ENCODE measurements around the gene HOXA7. TPM values are rescaled to one million over a fixed set of nuclear protein-coding genes. Genes with fewer than 3 reads are reported as not detected.
A peak's percentile ranks its signal among the peaks of the same experiment; 100 is the strongest.

Gene HOXA7
- total RNA-seq, 2 experiments from 2014 or later: not detected

GRCh38 chr7:27137640-27138315, 18.7 kb downstream of the HOXA7 start:
- DNase-seq: no peak
- intact Hi-C loops (cut with micrococcal nuclease): no loop called here
- no peaks in the 10 kb centered on the region for H3K36me3 Mint-ChIP-seq (ENCODE audit: low read depth)
- no peak overlapping the region for H3K4me3 Mint-ChIP-seq
- peaks cover 59% of the 10 kb centered on the region for H3K27me3 Mint-ChIP-seq (ENCODE audit: low read depth)
- no peak overlapping the region for H3K27ac Mint-ChIP-seq
- CTCF ChIA-PET: no interaction called here
- H3K9me3 Mint-ChIP-seq: no peaks in the 10 kb centered on the region
- peaks cover 19% of the 10 kb centered on the region for H3K4me1 Mint-ChIP-seq (ENCODE audit: low read depth)

GRCh38 chr7:27134392-27134791, 22.1 kb downstream of the HOXA7 start:
- peak; percentile 64 for DNase-seq
- Mint-ChIP-seq H3K4me3 (no peak overlapping the region), H3K4me1 (ENCODE audit: low read depth) (peaks cover 19% of the 10 kb centered on the region), H3K9me3 (no peaks in the 10 kb centered on the region), H3K36me3 (ENCODE audit: low read depth) (no peaks in the 10 kb centered on the region), H3K27me3 (ENCODE audit: low read depth) (peaks cover 54% of the 10 kb centered on the region), H3K27ac (peak overlapping the region; percentile 51)
- intact Hi-C loops (cut with micrococcal nuclease): loop anchor here (1.0 to 2.0 kb wide), 6 partner anchors 16 to 980 kb away; partner anchors contain the start of gene SKAP2
- CTCF ChIA-PET: interaction anchor here (0.7 to 1.1 kb wide), 3 partner anchors 27 to 452 kb away, joined by 3 to 5 read pairs (median 5); no protein-coding TSS in a partner anchor

- peak overlapping the region; percentile 17 for H3K27ac Mint-ChIP-seq
- no peaks in the 10 kb centered on the region for H3K36me3 Mint-ChIP-seq (ENCODE audit: low read depth)
- DNase-seq: no peak
- no peak overlapping the region for H3K4me3 Mint-ChIP-seq
- H3K9me3 Mint-ChIP-seq: no peaks in the 10 kb centered on the region
- intact Hi-C loops (cut with micrococcal nuclease): loop anchor here (1.0 to 2.0 kb wide), 6 partner anchors 17 to 979 kb away; partner anchors contain the start of gene SKAP2
- H3K4me1 Mint-ChIP-seq (ENCODE audit: low read depth): peaks cover 19% of the 10 kb centered on the region
- CTCF ChIA-PET: interaction anchor here (1.1 to 1.2 kb wide), 2 partner anchors 10 to 444 kb away, joined by 3 read pairs; partner anchors contain the start of gene HOXA5
- H3K27me3 Mint-ChIP-seq (ENCODE audit: low read depth): peaks cover 54% of the 10 kb centered on the region
Measured at GRCh38 chr7:27133409-27134231, 22.9 kb downstream of the HOXA7 start.

GRCh38 chr7:27132978-27133377, 23.5 kb downstream of the HOXA7 start:
- H3K27ac Mint-ChIP-seq: no peak overlapping the region
- no peak overlapping the region for H3K4me3 Mint-ChIP-seq
- no peak for DNase-seq
- H3K4me1 Mint-ChIP-seq (ENCODE audit: low read depth): peaks cover 19% of the 10 kb centered on the region
- CTCF ChIA-PET: interaction anchor here (1.2 kb wide), 1 partner anchor 11 kb away, joined by 3 read pairs; the partner anchor contains the start of gene HOXA5
- no peaks in the 10 kb centered on the region for H3K36me3 Mint-ChIP-seq (ENCODE audit: low read depth)
- peaks cover 52% of the 10 kb centered on the region for H3K27me3 Mint-ChIP-seq (ENCODE audit: low read depth)
- no peaks in the 10 kb centered on the region for H3K9me3 Mint-ChIP-seq
- intact Hi-C loops (cut with micrococcal nuclease): no loop called here

GRCh38 chr7:27132214-27132613, 24.3 kb downstream of the HOXA7 start:
- intact Hi-C loops (cut with micrococcal nuclease): no loop called here
- H3K4me3 Mint-ChIP-seq: no peak overlapping the region

GRCh38 chr7:27131390-27131819, 25.1 kb downstream of the HOXA7 start:
- no peaks in the 10 kb centered on the region for H3K9me3 Mint-ChIP-seq
- intact Hi-C loops (cut with micrococcal nuclease): no loop called here
- peaks cover 19% of the 10 kb centered on the region for H3K4me1 Mint-ChIP-seq (ENCODE audit: low read depth)
- CTCF ChIA-PET: interaction anchor here (0.6 to 0.7 kb wide), 2 partner anchors 14 to 281 kb away, joined by 4 read pairs; no protein-coding TSS in a partner anchor
- peaks cover 53% of the 10 kb centered on the region for H3K27me3 Mint-ChIP-seq (ENCODE audit: low read depth)
- no peak overlapping the region for H3K27ac Mint-ChIP-seq
- no peak for DNase-seq
- H3K36me3 Mint-ChIP-seq (ENCODE audit: low read depth): no peaks in the 10 kb centered on the region
- H3K4me3 Mint-ChIP-seq: peak overlapping the region; percentile 53

More at GRCh38 chr7:27132214-27132613, 24.3 kb downstream of the HOXA7 start:
- DNase-seq: no peak
- H3K4me1 Mint-ChIP-seq (ENCODE audit: low read depth): peaks cover 19% of the 10 kb centered on the region
- peaks cover 55% of the 10 kb centered on the region for H3K27me3 Mint-ChIP-seq (ENCODE audit: low read depth)
- H3K27ac Mint-ChIP-seq: no peak overlapping the region
- H3K36me3 Mint-ChIP-seq (ENCODE audit: low read depth): no peaks in the 10 kb centered on the region
- CTCF ChIA-PET: no interaction called here
- H3K9me3 Mint-ChIP-seq: no peaks in the 10 kb centered on the region

GRCh38 chr7:27130540-27131389, 25.7 kb downstream of the HOXA7 start, which contains the start of gene HOXA4:
TSS of gene HOXA4 (minus strand) at chr7:27130757. CDS start at chr7:27130733, 24 bp downstream.
- intact Hi-C loops (cut with micrococcal nuclease): no loop called here
- CTCF ChIA-PET: interaction anchor here (0.6 kb wide), 1 partner anchor 280 kb away, joined by 4 read pairs; no protein-coding TSS in a partner anchor

GRCh38 chr7:27129729-27130539, 26.5 kb downstream of the HOXA7 start:
- H3K36me3 Mint-ChIP-seq (ENCODE audit: low read depth): no peaks in the 10 kb centered on the region
- H3K9me3 Mint-ChIP-seq: no peaks in the 10 kb centered on the region
- no peak for DNase-seq
- no peak overlapping the region for H3K27ac Mint-ChIP-seq
- H3K4me1 Mint-ChIP-seq (ENCODE audit: low read depth): peaks cover 14% of the 10 kb centered on the region
- peaks cover 48% of the 10 kb centered on the region for H3K27me3 Mint-ChIP-seq (ENCODE audit: low read depth)
- CTCF ChIA-PET: no interaction called here
- H3K4me3 Mint-ChIP-seq: no peak overlapping the region
- intact Hi-C loops (cut with micrococcal nuclease): no loop called here

More at GRCh38 chr7:27130540-27131389, 25.7 kb downstream of the HOXA7 start, which contains the start of gene HOXA4:
- peaks cover 19% of the 10 kb centered on the region for H3K4me1 Mint-ChIP-seq (ENCODE audit: low read depth)
- no peak within 1 kb of the TSS for H3K27ac Mint-ChIP-seq
- H3K27me3 Mint-ChIP-seq (ENCODE audit: low read depth): peaks cover 51% of the 10 kb centered on the region
- H3K9me3 Mint-ChIP-seq: no peaks in the 10 kb centered on the region
- H3K4me3 Mint-ChIP-seq: peak within 1 kb of the TSS; percentile 53
- peak; percentile 71 for DNase-seq
- no peaks in the 10 kb centered on the region for H3K36me3 Mint-ChIP-seq (ENCODE audit: low read depth)

- Mint-ChIP-seq H3K27me3 (ENCODE audit: low read depth) (peaks cover 44% of the 10 kb centered on the region), H3K36me3 (ENCODE audit: low read depth) (no peaks in the 10 kb centered on the region), H3K4me3 (no peak overlapping the region), H3K4me1 (ENCODE audit: low read depth) (peaks cover 5% of the 10 kb centered on the region), H3K9me3 (no peaks in the 10 kb centered on the region), H3K27ac (no peak overlapping the region)
- CTCF ChIA-PET: no interaction called here
- no peak for DNase-seq
- intact Hi-C loops (cut with micrococcal nuclease): no loop called here
Measured at GRCh38 chr7:27128776-27129728, 27.4 kb downstream of the HOXA7 start.

- DNase-seq: no peak
- H3K4me1 Mint-ChIP-seq (ENCODE audit: low read depth): no peaks in the 10 kb centered on the region
- H3K36me3 Mint-ChIP-seq (ENCODE audit: low read depth): no peaks in the 10 kb centered on the region
- no peak overlapping the region for H3K4me3 Mint-ChIP-seq
- peaks cover 41% of the 10 kb centered on the region for H3K27me3 Mint-ChIP-seq (ENCODE audit: low read depth)
- CTCF ChIA-PET: interaction anchor here (0.8 kb wide), 1 partner anchor 22 kb away, joined by 3 read pairs; no protein-coding TSS in a partner anchor
- no peak overlapping the region for H3K27ac Mint-ChIP-seq
- intact Hi-C loops (cut with micrococcal nuclease): no loop called here
- H3K9me3 Mint-ChIP-seq: no peaks in the 10 kb centered on the region
Measured at GRCh38 chr7:27128034-27128433, 28.4 kb downstream of the HOXA7 start.

Measured in activated naive CD4-positive, alpha-beta T cell treated with anti-CD3 and anti-CD28 coated beads for 36 hours (primary cell).